Inflammatory macrophage treated with lipopolysaccharide for 1 hour (primary cell): ENCODE data around the gene TTC39C.
A peak's percentile ranks its signal among the peaks of the same experiment; 100 is the strongest.

Experiments
- DNase-seq, 2 donors: peaks; one replicate each; pipeline ENCODE4 v3.0.0-alpha.2; 2020 to 2022

TTC39C gene

DNA sequence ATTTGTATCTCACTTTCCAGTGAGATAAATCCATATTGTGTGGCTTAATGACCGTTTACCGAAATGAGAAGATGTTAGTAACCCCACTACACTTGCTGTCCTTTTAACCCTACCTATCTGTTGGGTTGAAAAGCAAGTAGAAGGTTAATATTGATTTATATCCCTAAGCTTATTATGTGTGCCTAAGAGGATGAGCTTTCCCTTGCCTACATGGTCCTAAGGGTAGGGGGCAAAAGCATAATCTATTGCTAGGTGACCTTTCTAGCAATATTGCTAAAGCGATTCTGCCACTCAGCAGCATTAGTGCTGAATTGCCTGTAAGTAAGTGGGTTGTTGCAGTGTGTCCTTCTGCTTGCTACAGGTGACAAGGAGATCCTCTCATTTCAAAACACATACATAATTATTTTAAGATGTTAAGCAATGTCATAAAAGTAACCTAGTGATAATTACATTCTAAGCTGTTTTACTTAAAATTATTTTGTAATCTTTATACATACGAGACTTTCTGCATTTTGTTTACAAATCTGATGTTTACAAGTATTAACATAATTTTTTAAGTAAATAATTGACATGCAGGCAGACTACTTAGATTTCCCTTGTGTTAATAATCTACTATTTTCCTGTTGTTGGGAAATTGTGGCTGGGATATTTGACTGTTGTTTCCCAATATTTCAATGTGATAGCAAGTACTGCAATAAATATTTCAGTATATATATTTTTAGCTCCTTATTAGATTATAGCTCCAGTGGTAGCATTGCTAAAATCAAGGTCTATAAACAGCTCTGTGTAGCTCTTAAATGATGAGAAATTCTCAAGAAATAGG is 75.2 kb downstream of the TTC39C start:
- no peak for DNase-seq

DNA sequence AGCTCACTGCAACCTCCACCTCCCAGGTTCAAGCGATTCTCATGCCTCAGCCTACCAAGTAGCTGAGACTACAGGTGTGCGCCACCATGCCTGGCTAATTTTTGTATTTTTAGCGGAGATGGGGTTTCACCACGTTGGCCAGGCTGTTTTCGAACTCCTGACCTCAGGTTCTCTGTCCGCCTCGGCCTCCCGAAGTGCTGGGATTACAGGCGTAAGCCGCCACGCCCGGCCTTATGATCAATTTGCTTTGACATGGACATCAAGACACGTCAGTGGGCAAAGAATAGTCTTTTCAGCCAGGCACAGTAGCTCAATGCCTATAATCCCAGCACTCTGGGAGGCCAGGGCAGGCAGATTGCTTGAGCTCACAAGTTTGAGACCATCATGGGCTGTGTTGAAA is 76.3 kb downstream of the TTC39C start:
- no peak for DNase-seq

DNA sequence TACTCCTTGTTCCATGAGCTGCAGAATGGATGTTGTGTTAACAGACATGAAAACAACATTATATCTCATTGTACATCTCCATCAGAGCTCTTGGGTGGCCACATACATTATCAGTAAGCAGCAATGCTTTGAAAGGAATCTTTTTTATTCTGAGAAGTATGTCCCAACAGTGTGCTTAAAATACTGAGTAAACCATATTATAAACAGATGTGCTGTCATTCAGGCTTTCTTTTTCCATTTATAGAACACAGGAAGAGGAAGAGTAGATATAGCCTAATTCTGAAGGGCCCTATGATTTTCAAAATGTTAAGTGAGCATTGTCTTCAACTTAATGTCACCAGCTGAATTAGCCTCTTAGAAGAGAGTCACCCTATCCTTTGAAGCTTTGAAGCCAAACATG is 80.0 kb downstream of the TTC39C start:
- DNase-seq: no peak

DNA sequence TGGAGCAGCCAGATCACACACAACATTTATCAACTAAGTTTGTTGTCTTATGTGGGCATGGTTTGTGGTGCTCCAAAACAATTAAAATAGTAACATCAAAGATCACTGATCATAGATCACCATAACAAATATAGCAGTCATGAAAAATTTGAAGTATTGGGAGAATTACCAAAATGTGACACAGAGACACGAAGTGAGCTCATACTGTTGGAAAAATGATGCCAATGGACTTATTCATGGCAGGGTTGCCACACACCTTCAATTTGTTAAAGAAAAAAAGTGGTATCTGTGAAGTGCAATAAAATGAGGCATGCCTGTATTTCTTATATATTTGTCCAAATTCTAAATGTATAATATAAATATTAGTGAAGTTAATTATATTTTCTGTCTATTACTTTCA is 81.4 kb downstream of the TTC39C start:
- no peak for DNase-seq

DNA sequence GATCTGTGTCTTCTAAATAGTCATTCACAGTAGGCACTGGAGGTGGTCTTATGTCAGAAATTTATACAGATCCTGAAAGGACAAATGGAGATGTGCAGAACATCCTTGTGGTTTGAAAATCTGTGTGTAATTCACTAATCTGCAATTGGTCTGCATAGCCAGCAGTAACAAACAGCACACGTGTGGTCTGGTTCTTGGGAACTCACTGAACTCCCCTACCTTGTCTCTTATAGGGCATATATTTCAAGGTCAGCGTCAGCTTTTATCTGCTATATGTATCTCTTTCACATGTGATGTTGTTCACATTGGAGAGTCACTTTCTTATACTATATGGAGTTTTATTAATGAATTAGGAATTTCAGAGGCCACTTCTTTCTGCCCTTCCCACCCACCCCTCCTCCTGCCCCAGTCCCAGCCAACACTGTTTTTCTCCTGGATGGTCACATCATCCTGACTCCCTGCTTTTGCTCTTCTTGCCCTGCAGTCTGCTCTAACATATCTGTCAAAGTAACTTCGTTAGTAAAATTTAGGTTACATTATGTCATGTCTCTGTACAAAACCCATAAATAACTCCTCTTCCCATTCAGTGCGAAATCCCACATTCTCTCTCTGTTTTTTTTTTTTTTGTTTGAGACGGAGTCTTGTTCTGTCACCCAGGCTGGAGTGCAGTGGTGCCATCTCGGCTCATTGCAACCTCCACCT is 88.9 kb downstream of the TTC39C start:
- no peak for DNase-seq

DNA sequence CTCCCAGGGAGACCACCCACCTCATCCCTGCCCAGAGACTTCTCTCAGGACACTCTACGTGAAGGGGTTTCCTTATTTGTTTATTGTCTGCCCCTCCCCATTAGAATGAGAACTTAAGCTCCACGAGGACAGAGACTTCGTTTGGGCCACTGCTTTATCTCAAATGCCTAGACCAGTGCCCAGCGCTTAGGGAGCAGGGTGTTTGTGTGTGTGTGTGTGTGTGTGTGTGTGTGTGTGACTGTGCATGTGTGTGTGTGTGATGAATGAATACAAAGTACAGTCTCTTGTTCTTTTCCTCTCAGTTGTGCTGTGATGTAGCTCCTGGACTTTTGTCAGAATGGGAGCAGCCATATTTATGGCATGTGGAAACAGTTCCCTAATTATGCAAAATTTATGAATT is 89.9 kb downstream of the TTC39C start:
- no peak for DNase-seq

DNA sequence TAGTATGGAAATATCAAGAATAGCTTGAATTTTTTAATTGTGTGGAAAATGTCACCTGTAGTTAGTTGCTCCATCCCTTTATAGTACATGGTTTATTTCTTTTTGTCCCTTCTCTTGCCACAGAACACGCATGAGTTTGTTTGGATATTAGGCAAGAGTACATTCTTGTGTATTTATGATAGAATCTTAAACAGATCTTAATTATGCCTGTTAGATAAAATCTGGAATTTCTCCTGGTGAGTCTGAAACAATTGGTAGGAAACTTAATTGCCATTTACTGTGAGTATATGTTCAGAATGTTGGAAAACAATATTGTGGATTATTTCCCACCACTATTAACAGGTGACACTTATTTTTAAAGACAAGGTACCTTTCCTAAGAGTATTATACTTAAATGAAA is 94.1 kb downstream of the TTC39C start:
- no peak for DNase-seq

DNA sequence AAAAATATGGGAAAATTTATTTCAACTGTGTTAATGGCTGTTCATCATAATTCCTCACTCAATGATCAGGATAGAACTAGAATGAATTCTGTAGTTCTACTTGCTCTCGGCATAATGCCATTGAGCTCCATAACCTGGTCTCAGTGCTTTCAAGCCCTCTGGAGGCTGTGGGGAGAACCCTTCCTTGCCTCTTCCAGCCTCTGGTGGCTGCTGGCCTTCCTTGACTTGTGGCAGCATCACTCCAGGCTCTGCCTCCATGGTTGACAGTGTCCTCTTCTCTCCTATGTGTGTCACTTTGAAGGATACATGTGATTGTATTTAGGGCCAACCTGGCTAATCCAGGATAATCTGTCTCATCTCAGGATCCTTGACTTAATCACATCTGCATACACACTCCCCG is 97.4 kb downstream of the TTC39C start:
- DNase-seq: no peak

DNA sequence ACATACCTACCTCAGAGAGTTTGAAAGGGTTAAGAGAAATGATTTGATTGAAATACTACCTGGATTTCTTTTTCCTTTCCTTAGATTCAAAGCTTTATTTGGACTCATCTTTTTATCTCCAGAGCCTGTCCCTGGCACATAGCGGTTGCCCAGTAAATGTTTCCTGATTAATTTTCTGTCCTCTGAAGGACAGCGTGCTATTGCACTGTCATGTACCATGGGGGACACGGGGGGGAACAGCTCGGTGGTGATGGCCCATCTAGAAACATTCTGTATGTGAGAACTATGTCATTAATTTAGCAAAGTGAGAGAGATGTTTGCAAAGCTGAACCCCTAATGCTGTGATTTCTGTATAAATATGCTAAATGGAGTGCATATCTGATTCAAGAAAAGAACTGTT is 97.9 kb downstream of the TTC39C start:
- no peak for DNase-seq

DNA sequence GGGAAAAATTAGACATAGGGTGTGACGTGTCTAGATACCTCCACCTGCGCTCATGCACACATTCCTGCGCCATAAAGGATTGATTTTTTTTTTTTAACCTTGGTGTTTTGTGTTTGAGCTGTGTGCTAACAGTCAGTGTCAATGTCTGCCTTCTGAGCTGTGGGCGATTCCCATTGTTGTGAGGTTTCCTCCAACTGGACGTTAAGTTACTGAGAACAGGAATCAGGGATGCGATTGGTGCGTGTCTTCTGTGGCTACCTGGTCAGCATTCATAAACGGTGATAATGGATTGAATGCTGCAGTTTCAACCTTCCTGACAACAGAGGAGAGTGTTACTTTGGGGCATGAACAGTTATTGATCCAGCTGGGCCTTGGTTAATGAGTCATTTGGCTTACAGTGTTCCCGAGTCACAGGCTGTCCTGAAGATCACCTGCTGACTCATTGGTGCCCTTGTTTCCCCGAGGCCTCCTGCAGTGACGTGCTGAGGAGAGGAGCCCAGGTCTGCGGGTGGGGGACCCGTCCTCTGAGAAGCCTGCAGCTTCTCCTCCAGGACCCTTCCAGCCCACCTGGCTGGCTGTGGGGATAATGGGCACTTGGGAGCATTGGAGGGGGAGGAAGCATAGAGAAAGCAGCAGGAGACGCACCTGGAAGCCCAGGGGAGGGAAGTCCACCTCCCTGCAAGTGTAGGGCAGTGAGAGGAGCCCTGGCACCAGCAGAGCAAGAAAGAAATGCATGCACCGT is 98.5 kb downstream of the TTC39C start:
- no peak for DNase-seq

DNA sequence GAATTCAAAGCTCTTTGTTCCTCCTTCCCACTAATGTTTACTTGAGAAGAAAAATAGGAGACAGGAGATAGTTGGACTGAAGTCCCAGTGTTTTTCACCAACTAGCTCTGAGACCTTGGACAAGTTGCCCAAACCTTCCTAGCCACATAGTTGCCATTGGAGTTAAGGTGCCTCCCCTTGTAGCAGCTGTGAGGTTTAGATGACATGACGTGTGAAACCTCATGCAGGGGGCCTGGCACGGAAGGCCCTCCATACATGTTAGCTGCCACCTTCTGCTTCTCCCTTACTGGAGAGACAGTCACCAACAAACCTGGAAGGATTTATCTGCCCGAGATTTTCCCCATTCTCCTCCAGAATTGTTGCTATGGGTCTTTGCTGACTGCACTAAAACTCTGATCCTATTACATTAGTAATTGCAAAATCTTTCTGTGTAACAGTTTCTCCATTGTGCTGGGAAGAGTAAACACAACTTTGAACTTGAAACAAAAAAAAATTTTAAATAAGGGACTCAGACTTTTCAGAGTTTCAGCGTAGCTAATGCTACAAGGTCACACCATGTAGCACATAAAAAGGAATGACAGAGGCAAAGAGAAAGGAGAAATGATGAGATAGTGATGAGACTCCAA is 100.5 kb downstream of the TTC39C start:
- DNase-seq: no peak

DNA sequence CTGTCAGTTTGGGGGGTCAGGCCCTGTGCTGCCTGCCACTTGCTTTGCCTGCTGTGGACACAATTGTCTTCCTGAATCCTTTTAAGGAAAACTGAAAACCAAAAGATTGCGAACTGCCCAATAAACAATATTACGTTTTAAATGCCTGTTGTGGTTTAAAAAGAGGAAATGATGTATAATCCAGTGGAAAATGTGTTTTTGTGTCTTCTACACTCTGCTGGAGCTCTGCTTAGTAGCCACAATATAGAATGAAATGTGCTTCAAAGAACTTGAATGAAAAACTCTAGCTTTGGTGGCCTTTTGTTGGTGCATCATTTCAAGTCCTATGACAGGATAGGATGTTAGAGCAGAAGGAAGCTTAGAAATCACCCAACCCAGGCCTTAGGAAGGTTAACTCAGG is 101.1 kb downstream of the TTC39C start:
- DNase-seq: peak; percentile 6 to 17

DNA sequence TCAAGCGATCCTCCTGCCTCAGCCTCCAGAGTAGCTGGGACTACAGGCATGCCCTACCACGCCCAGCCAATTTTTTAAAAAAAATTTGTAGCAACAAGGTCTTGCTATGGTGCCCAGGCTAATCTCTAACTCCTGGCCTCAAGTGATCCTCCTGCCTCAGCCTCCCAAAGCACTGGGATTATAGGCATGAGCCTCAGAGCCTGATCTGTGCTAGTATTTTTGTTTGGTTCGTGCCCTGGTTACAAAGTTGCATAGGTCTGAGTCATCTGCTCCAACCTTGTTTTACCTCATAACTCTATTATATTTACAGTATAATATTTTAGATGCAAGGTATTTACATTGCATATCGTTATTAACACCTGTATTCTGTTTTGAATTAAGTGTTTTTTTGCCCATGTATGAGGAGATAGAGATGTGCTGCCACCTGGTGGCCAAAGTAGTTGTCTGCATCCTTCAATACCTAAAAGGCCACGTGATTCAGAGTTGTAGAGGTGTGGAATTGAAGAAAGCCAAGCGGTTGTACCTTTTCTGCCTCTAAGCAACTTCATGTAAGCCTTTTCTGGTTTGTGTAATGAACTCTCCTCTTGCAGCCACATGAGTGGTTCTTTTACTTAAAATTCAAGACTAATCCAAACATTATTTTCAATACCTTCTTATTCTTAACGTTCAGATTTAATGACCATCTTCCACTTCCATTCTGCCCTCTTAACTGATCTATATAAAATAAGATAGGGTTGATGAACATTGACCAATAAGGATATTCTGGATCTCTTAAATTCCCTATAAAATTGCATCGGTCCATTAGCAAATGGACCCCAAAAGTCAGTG is 104.4 kb downstream of the TTC39C start:
- DNase-seq: peak; percentile 39 to 85

DNA sequence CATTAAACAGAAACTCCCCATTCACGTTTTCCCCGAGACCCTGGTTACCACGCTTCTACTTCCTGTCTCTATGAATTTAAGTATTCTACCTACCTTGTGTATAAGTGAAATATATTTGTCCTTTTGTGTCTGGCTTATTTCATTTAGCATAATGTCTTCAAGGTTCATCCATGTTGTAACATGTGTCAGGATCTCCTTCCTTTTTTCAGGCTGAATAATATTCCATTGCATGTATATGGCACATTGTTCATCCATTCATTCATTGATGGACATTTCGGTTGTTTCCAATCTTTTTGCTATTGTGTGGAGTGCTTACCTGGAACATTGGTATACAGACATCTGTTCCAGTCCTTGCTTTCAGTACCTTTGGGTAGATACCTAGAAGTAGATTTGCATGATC is 106.1 kb downstream of the TTC39C start:
- no peak for DNase-seq

DNA sequence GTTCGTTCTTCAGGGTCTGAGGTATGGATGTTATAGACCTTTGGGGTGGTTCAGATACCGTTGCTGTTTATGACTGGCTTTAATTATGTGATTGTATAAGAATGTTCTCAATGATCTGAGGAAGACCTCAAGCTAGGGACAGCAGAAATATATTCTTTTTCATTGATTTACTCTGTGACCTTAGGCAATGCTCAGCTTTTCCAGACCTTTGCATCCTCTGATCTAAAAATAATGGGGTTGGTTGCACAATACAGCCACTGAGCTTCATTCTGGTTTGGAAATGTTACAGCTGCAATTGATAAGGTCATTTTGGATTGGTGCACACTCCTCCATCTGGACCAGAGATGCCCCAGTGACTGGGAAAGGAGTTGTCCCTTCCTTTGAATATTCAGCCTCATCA is 107.1 kb downstream of the TTC39C start:
- DNase-seq: no peak

DNA sequence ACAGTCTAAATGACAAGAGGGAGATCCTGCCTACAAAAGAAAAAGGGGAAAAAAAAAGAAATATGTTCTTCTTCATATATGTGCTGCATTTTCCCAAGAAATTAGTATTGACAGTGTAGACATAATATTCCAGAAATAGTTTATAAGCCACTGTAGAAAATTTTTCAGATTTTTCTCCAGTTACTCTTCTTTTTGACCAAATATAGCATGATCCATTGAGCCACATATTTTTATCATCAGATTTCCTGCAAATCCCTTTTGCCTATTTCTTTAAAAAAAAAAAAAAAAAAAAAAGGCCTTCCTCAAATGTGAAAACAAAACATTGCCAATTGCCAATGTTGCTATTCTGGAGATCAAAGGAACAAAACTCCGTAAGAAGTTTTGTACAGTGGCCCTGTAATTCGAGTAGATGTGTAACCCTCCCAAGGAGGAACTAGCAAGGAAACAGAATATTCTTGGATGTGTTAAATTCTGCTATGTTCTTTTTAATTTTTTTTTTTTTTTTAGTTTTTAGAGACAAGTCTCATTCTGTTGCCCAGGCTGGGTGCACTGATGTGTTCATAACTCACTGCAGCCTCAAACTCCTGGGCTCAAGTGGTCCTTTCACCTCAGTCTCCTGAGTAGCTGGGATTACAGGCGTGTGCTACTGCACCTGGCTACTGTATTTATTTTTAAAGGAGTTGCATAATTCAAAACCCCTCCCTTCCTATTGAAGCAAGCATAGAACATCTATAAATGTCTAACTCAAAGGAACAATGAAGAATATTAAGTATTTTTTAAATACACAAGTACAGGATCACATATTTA is 111.8 kb downstream of the TTC39C start:
- DNase-seq: no peak

DNA sequence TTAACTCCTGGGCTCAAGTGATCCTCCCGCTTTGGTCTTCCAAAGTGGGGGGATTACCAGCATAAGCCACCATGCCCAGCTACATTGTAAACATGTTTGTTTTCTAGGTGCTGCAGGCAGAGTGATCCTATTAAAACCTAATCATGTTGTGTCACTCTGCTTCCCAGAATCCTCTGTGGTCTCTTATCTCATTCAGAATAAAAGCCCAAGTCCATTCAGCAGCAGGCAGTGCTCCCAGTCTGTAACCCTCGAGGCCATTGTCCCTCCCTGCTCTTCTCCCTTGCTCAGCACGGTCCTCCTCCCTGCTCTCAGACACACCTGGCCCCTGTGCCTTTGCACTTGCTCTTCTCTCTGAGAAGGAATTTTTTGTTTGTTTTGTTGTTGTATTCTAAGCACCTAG is 113.2 kb downstream of the TTC39C start:
- no peak for DNase-seq

DNA sequence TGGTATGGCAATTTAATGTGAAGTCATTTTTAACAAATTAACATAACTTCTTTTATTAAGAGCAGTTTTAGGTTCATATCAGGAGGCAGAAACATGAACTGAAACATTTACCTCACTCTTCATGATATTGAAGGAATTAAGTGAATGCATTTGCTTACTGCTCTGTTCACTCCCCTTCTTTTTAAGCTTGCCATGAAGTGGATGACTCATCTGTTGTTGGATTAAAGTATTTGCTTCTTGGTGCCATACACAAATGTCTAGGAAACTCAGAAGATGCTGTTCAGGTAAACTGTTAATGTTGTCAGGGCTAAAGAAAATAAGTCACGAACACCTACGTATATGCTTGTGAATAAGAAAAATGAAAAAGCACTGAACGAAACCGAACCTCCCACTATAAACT is 114.1 kb downstream of the TTC39C start:
- DNase-seq: no peak

DNA sequence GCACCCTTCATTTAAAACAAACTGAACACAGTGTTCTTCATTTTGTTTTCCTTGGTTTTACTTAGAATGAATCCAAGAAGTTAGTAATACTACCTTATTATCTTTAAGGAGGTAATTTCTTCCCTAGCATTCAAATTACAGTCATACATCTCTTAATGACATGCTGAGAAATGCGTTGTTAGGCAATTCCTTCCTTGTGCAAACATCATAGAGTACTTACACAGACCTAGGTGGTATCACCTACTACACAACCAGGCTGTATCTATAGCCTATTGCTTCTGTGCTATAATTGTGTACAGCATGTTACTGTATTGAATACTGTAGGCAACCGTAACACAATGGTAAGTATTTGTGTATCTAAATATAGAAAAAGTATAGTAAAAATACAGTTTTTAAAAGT is 115.9 kb downstream of the TTC39C start:
- no peak for DNase-seq

DNA sequence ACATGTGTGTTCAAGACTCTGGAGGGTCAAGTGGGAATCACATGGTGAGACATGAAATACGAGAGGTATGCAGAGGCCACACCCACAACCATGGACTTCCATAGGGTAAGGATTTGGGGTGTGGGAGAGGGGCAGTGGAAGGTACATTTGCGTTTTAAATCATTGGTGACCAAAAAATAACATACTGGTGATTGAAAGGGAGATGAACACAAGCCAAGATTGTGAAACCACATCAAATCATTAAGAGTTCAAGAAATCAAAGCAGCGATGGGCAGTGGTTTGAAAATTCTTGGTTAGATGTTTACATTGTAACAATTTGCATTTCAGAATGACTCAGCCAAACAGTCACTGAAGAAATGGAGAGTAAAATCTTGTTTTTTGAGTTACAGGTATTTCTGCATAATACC is 122.4 kb downstream of the TTC39C start:
- DNase-seq: no peak

DNA sequence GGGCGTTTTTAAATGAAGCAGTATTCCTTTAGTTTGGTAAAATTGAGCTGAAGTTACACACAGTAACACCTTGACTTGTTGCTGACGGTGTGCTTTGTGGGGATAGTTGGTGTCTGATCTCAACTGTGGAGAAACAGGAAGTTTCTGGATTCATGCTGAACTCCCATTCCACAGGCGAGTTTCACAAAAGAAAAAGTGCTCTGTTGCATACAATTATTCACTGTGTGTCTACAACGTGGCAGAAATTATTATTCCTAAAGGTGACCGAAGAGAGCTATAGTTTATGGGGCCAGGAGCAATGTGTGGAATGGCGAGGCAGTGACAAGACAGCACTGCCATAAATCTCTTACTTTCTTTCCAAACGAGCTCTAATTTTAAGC is 123.8 kb downstream of the TTC39C start:
- DNase-seq: peak; percentile 38 to 45
